AG09309 (cell line): ENCODE measurements around the gene MAFF.

Experiments
- DNase-seq: peaks from one replicate; pipeline ENCODE4 v3.0.0-alpha.2; 2010; ENCODE audit warnings: low read depth
- H3K4me3 ChIP-seq: 2 replicates; pipeline ENCODE4 v1.5.1; 2011; ENCODE audit warnings: mild to moderate bottlenecking, low read depth, low read length, moderate library complexity; ENCODE audit not compliant: control insufficient read depth
- CTCF ChIP-seq: IDR thresholded peaks from 2 replicates; pipeline ENCODE4 v1.5.1; 2011; ENCODE audit warnings: mild to moderate bottlenecking, low read depth, low read length, inconsistent platforms; ENCODE audit not compliant: insufficient read depth, control insufficient read depth; ENCODE audit errors: missing control alignments

MAFF gene

GRCh38 chr22:38204784-38205183 is 3.0 kb downstream of the MAFF start:
- no peak for TF ChIP-seq CTCF
- peak overlapping the region; percentile 5 for H3K4me3 ChIP-seq
- DNase-seq = no peak

- H3K4me3 ChIP-seq = peak overlapping the region; percentile 5
- TF ChIP-seq CTCF = no peak
- DNase-seq = peak; percentile 66
These were observed 3.7 kb downstream of the MAFF start for GRCh38 chr22:38205261-38206128.

- DNase-seq = no peak
- no peak for TF ChIP-seq CTCF
- no peak overlapping the region for H3K4me3 ChIP-seq
These were observed 6.2 kb downstream of the MAFF start for GRCh38 chr22:38207898-38208432.

GRCh38 chr22:38208551-38208968 is 6.8 kb downstream of the MAFF start:
- H3K4me3 ChIP-seq = no peak overlapping the region
- TF ChIP-seq CTCF = no peak
- DNase-seq = no peak

- TF ChIP-seq CTCF = no peak
- no peak for DNase-seq
- H3K4me3 ChIP-seq = no peak overlapping the region
These were observed 9.8 kb downstream of the MAFF start for GRCh38 chr22:38211556-38211955.

GRCh38 chr22:38212442-38212841 is 10.6 kb downstream of the MAFF start:
- no peak for TF ChIP-seq CTCF
- DNase-seq = no peak
- H3K4me3 ChIP-seq = no peak overlapping the region
